ENCODE data around the gene KRT81.
"Not testable (repeated sequence)": the region's sequence is repeated elsewhere in the genome, so short reads cannot be mapped to it uniquely, and the experiment has no call there.

The KRT81 gene

DNA sequence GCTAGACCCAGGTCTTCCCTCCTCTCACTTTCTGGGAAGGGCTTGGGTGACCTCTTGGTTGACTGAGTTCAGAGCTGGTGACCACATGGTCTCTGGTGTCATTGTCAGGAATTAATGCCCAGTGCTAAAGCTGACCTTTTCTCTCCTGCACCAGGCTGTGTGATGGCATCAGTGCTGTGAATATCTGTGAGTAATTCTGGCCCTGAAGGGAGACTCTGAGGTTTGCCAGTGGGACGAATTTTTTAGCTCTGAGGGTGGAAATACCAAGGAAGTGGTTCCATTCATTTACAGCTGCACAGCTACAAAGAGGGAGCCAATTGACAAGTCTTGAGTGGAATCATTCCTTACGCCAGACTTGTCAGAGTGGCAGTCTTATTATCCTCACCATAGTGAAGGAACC is 23.1 kb downstream of the KRT81 start:
- no peak for DNase-seq

DNA sequence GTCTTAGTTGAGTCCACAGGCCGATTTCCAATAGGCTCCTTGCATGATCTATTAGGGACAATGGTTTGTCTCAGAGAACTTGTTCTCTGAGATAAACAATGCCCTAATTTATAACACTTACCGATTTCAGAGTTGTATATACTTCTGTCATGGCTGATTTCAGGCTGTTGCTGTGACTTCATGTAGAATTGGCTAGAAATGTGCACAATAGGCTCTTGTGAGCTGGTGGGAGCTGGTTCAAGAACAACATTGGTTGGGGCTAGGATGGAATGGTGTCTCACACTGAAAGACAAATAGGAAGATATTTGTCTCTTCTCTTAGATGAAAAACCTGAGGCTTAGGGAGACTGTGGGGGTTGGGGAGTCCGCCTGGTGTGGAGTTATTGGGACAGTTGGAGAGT is 23.6 kb downstream of the KRT81 start:
- no peak for DNase-seq

DNA sequence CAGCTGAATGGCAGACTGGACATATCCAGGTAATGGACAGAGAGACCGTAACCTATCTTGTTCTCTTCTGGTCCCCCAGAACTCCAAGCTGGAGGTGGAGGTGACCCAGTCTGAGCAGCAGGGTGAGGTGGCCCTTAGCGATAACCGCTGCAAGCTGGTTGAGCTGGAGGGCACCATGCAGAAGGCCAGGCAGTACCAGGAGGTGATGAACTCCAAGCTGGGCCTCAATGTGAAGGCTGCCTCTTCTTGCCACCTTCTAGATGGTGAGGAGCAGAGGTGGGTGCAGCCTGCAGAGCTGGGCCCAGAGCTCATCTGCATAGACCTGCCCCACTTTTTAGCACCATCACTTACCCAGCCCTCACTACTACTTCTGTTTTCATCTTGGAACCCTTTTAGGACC is 24.1 kb downstream of the KRT81 start:
- DNase-seq, result no peak

DNA sequence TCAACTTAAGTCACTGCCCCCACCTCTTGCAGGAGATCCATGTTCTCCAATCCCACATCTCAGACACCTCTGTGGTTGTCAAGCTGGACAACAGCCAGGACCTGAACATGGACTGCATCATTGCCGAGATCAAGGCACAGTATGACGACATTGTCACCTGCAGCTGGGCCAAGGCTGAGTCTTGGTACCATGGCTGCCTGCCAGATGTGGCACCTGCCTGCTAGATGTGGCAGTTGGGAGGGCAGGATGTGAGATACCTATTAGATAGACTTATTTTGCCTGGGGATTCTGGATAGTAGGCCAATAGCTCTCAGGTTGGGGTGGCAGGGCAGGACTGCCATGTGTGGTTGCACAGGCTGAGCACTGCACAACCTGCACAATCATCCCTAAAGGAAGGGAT is 24.8 kb downstream of the KRT81 start:
- DNase-seq, result no peak

DNA sequence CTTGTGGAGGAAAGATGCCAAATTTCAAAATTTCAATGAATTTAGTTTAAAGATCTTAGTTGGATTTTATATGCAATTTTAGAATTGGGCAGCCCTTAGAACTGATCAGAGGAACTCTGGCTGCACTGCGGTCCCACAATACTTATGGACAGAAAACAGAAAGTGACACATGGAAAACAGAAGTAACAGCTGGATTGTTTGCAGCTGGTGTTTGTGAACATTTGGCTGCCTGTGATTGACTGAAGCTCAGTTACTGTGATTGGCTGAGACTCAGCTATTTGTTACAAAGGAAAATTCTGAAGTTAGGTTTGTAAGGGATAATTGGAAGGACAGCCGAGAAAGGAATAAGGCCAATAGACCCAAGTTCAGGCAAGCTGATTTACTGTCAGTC is 26.9 kb downstream of the KRT81 start:
- no peak for DNase-seq

DNA sequence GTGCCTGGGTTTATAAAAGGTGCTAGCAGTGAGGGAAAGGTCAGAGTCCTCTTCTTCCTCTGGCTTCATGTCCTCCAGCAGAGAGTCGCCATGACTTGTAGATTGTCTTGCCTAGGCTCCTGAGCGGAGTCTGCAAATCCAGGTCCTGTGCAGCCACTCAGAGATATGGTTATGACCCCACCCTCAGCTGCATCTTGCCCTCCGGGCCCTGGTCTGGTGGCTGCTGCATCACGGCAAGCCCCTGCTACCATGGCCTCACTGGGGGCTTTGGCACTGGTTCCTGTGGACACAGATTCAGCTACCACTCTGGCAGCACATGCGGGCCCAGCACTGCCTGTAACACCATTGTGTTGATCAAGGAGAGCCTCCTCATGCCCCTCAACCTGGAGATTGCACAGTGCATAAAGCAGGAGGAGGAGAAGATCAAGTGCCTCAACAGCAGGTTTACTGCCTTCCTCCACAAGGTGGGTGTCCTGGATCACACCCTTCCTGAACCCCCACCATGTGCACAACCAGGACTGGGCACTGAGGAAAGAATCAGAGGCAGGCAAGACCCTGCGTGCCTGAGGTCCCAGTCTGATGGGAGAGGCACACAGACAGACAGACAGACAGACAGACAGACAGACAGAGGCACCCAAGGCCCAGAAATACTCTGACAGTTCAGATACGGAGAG is 27.4 kb downstream of the KRT81 start:
- DNase-seq, result no peak

DNA sequence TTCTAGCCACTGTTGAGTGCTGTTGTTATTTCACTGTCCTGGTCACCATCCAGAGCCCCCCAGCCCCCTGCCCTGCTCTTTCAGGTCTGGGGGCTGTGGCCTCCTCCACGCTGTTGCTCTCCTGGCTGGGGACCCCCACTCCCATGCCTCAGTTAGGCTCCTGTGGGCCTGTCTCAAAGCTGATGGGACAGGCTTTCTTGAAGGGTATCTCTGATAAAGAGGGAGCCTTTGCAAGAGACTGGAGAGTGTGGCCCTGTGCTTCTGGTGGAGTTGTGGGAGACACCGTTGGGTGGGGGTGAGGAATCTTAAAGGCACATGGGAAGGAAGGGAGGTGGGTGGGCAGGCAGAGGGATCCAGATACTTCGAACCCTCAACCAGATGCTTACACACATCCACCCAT is 29.0 kb downstream of the KRT81 start:
- DNase-seq, result no peak

DNA sequence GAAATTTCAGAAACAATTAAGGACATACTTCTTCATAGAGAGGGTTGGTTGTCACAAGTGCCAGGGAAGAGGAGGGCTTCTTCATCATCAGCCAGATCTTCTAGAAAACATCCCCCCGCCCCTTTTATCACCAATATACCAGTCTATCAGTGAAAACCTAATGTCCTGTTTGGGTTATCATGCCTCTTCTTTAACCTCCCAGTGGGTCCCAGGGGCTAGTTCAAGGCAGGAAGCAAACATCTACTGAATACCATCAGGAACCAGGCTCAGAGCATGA is 30.2 kb downstream of the KRT81 start:
- no peak for DNase-seq

DNA sequence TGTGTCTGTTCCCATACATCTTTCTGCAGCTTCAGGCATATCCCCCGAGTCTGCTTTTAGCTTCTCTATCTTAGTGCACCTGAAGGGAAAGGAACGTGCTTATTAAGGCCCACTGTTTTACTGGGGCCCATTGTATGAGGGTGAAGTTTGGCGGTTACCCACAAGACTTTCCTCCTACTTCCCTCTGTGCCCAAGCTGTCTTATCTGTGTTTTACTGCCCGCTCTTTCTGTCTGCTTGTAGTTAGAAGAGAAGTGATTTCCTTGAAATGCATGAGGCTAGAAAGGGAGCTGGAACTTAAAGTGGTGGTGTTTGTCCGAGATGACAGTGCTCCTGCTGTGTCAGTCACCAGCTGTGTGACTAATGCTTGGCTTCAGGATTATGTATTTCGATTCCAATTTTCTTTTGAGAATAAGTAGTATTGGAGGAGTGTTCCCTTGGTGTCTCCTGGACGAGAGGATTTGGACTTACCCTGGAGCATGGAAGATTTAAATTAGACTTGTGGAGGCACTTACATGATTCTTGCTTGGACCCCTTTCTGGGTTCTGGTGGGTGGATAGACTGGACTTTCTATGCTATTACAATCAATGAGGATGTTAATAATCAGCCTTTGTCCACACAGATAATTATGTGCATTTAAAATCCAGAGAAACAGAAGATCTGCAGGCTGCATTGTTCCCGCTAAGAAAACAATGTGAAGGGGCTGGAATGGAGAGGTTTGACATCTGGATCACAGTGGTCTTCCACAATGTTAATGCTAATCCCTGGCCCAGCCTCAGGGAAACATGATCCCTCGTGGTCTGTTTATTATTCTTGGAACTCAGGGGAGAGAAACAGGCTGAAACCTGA is 30.8 kb downstream of the KRT81 start:
- DNase-seq, result no peak

DNA sequence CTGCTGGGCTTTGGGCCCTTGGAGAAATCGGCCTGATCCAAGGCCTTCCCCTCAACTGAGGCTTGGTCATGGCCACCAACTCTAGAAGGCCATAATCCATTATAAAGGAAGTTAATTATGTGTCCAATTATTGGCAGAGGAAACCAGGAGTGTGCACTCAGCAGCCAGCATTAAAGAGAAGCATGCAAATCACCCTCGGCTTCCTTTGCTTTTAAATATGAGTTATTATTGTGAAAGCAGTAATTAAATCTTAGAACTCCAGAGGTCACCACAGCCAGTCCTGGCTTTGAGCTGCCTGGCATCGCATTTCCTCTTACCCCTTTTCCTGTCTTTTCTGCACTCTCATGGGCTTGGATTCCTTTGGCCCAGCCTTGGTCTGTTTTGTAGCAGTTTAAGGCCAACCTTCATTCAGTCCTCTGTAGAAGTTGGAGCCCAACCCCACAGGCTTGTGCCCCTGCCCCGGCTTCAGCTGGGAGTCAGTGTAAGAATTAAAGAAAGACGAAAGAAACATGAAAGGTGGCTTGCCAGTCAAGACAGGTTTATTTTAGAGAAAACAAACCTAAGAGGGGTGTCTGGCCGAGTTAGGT is 31.6 kb downstream of the KRT81 start:
- no peak for DNase-seq

DNA sequence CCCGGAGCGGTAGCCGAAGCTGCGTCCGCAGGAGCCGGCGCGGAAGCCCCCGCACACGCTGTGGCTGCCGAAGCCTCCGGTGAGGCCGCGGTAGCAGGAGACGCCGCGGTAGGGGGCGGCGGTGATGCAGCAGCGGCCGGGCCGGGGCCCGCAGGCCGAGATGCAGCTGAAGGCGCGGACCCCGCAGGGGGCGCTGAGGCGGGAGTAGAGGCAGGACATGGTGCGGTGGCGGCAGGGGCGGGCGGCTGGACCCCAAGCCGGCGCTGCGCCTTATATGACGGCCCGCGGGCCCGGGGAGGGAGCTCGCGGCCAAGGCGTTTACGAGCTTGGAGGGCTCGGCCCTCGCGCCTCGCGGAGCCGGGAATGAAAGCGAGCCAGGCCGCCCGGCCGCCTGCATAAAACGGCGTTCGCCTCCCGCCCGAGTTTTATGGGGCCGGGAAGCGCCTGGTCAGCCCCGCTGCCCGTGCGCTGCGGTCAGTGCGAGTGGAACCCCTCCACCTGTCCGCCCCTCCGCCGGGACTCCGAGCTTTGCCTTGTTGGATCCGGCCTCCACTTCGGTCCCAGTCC is 32.9 kb downstream of the KRT81 start:
- DNase-seq, result no peak

DNA sequence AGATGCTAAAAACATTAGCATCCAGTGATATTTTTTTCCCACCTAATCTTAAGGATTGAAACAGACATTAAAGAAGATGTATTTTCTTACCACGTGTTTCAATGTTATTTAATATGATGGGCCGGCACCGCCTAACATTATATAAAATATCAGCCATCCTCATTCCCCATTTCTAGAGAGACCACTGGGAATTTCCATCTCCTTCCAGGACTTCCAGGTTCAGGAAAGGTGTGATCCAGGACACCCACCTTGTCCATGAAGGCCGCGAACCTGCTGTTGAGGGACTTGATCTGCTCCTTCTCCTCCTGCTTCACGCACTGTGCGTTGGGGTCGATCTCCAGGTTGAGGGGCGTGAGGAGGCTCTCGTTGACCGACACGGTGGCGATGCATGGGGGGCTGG is 33.4 kb downstream of the KRT81 start:
- DNase-seq, result not testable (repeated sequence)

DNA sequence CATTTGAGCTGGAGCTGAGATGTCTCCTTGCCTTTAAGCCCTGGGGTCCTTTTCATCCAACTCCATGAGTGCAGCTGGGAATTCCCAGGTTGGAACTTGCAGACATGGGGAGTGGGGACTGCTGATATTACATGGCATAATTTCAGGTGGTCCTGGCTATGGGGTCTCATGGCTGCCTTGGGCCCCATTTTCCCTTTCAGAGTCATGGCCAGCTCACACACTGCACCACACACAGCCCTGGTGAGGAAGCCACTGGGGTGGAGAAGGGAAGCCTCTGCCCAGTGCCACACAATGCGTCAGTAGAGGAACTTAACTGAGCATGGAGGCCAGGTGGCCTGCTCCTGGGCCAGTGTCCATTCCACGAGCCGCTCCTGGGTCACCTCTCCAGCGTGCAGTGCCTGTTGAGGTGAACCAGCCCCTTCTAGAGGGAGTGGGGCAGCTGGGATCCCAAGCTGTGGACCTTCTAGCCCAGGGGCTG is 34.2 kb downstream of the KRT81 start:
- no peak for DNase-seq

DNA sequence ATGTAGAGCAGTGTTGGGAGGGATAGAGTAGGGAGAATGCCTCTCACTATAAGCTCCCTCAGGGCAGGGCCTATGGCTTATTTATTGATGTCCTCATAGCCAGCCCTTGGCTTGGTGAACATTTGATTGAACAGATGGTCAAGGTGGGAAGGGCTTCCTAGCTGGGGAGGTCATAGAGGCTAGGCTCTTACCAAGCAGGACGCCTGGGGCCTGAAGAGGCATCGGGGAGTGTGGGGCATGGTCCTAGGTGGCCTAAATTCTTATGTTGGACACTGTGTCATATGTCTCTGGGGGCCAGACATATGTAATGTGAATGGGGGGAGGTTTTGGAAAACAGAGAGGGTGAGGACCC is 34.8 kb downstream of the KRT81 start:
- no peak for DNase-seq

DNA sequence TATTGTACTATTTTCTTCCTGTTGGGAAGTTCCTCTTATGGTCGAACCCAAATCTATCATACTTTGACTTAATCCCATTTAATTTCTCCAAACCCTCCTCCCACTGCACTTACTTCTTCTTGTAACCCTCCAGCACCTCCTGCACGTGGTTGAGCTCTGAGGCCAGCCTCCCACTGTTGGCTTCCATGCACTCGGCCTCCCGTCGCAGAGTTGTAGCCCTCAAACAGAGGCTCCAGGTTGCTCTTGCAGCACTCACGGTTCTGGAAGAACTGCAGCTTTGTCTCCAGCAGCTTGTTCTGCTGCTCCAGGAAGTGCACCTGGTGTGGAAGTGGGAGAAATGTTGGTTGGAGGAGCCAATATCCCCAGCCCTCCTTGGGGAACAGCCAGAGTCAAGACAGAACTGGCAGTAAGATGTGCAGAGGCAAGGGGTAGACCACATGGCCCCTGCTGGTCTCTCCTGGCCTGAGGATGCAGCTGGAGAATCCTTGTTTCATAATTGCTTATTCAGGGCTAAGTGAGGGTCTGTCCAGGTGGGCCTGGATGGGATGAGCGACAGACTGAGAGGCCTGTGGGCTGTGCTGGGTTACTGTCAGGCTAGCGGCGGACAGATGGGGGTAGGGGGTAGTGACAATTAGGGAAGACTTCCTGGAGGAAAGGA is 35.3 kb downstream of the KRT81 start:
- no peak for DNase-seq

DNA sequence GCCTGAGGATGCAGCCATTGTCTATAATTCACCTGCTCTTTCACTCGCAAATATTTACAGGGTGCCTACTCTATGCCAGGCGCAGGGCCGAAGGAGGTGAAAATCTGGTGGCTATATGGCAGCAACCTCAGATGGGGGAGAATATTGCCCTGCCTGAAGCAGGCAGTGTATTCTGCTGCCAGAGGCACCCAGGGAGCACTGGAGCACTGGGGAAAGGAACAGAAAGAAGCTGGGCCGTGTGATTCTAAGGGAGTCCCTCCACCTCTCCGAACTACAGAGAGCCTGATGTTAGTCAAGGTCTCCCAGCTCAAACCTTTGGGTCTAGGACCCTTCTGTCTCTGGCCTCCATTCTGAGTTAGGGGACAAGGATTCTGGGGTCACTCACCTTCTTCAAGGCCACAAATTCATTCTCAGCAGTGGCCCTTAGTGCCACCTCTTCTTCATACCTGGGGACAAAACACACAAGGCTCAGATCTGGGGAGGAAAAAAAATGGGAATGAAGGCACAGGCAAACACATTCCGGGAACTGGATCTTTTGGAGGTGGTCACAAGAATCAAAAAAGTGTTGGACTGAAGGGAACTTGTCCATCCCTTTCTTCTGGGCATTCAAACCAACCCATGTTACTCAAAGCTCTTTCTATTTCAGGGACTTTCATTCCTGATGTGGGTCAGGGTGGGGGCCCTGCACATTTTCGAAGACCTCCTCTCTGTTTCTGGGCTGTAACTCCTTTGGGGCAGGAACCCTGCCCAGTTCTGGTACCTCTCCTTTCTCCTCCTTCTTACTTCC is 36.2 kb downstream of the KRT81 start:
- DNase-seq, result no peak

DNA sequence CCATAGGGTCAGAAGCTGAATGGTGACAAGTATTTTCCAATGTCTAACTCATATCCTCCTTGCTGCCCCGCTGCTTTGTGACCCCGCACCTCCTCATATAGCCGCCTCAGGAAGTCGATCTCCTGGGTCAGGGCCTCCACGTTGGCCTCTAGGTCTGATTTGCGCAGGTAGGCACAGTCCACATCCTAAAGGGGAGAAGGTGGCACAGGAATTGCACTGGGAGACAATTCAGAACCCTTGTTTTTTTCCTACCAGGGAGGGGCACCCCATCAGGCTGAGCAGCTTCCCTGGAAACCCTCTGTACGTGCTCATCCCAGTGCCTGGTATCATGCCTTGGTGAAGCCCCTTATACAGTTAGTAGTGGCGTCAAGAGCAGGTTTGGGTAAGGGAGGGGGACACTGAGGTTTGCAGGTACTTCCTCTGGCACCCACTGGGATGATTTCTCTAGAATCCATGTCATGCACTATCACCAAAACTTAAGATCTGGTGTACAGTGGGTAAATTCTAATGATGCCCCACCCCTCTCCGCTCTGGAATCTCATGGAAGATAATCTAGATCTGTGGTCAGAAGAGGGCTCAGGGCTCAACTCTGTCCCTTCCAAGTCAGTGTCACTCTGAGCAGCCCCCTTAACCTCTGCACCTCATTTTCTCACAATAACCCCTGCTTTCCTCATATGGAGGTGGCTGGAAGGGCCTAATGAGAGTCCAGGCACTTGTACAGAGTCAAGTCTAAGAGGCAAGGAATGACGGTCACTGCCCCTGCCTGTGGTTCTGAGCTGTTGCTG is 37.0 kb downstream of the KRT81 start:
- DNase-seq, result no peak

DNA sequence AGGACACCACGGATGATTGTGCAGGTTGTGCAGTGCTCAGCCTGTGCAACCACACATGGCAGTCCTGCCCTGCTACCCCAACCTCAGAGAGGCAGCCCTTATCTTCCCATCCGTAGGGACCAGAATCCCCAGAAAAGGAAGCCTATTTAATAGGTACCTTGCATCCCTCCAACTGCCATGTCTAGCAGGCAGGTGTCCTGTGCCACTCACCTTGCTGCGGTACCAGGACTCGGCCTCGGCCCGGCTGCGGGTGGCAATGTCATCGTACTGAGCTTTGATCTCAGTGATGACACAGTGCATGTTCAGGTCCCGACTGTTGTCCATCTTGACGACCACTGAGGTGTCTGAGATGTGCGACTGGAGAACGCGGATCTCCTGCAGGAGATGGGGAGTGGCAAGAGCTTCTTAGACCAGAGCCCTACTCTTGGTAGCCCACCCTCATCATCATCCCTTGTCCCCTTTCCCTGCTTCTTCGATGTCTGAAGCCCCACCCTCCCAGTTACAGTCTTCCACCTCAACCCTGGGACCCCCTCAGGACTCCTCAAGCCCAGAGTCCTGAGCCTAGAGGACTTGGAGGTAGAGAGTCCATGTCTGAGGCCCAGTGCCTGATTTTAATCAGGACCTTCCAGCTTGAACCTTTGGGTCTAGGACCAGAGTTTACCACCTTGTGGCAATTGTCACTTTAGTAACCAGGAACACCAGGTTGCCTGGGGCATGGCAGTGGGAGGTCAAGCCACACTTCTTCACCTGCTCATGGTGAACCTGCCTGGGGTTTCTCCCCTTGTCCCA is 37.7 kb downstream of the KRT81 start:
- no peak for DNase-seq

DNA sequence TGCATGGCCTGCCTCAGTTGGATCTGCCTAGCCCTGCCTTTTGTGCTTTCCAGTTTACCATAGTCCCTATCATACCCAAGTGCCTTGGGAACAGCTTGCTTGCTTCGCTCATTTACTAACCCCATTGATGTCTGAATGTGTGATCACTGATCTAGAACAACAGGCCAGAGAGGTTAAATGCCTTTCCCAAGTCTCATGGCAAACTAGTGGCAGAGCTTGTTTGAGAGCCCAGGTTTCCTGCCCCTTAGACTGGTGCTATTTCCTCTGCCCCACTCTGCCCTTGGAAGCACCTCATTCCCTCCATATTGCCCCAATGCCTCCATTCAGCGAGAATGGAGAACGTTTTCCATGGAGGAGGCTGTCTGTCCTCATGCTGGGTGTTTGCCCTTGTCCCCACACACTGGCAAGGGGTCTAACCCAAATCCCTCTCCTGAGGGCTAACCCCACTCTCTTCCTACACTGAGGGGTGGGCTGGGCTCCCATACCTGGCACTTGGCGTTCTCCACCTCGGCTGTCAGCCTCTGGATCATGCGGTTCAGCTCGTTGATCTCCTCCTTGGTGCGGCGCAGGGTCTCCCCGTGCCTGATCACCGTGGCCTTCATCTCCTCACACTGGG is 38.5 kb downstream of the KRT81 start:
- DNase-seq, result no peak

DNA sequence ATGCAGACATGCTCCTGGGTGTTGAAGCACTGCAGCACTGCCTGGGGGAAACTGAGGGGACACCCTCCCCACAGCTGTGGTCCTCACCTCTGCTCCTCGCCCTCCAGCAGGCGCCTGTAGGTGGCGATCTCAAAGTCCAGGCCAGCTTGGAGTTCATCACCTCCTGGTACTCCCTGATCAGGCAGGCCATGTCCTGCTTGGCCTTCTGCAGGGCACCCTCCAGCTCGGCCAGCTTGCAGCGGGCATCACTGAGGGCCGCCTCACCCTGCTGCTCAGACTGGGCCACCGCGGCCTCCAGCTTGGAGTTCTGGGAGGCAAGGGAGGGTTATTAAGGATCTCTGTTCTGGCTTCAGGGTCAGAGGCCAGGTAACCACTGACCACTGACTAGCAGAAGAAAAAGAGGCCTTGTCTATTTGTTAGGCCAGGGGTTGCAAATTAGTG is 39.1 kb downstream of the KRT81 start:
- DNase-seq, result not testable (repeated sequence)
